HUES64 (cell line): ENCODE measurements around the gene ATP13A3.

Source experiments
- H3K27ac ChIP-seq: 2 replicates; pipeline ENCODE4 v1.7.0; 2013; ENCODE audit warnings: low read depth, low read length, inconsistent platforms
- H3K27me3 ChIP-seq: 2 replicates; pipeline ENCODE4 v1.6.1; 2013; ENCODE audit warnings: mild to moderate bottlenecking, low read length; ENCODE audit not compliant: insufficient read depth
- H3K36me3 ChIP-seq: 2 replicates; pipeline ENCODE4 v1.6.1; 2013; ENCODE audit warnings: mild to moderate bottlenecking, low read length; ENCODE audit not compliant: insufficient read depth
- H3K4me1 ChIP-seq: 2 replicates; pipeline ENCODE4 v1.6.1; 2013; ENCODE audit warnings: mild to moderate bottlenecking, low read length, moderate library complexity; ENCODE audit not compliant: insufficient read depth
- H3K4me3 ChIP-seq: 2 replicates; pipeline ENCODE4 v1.5.1; 2013; ENCODE audit warnings: mild to moderate bottlenecking, low read length, moderate library complexity
- H3K9ac ChIP-seq: 2 replicates; pipeline ENCODE4 v1.6.1; 2013; ENCODE audit warnings: mild to moderate bottlenecking, low read depth, low read length
- H3K9me3 ChIP-seq: 2 replicates; pipeline ENCODE4 v1.6.1; 2013; ENCODE audit warnings: low read depth, low read length; ENCODE audit not compliant: insufficient read depth
- WGBS: fragments of 150-250, 120-280 bp; methylation state at CpG from one replicate; pipeline ENCODE4 v1.1.7; 2013; ENCODE audit warnings: missing lambda C conversion rate; 5-methylcytosine and 5-hydroxymethylcytosine counted together

The ATP13A3 gene

DNA sequence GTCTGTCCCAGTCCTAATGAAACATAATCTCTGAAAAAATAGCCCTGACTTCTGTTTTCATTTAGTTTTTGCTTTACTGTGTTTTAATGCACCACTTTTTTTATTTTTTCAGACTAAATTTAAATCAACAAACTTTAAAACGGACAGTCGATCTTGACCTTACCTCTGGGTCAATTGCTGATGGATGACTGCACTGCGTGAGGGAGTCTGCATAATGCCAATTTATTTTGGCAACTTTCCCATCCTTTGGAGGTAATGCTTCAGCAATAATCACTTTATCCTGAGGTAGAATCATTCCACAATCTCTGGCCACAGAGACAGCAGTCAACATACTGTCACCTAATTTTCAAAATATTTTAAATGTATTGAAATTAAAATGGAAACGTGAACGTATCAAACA, 55.2 kb downstream of the ATP13A3 start:
- Histone ChIP-seq H3K9ac (no peak overlapping the region), H3K4me3 (no peak overlapping the region), H3K36me3 (peaks cover 95% of the 10 kb centered on the region), H3K27ac (no peak overlapping the region), H3K27me3 (no peaks in the 10 kb centered on the region), H3K9me3 (no peaks in the 10 kb centered on the region), H3K4me1 (no peaks in the 10 kb centered on the region)
- 95% methylated on average over 5 of the region's 5 CpGs for WGBS

DNA sequence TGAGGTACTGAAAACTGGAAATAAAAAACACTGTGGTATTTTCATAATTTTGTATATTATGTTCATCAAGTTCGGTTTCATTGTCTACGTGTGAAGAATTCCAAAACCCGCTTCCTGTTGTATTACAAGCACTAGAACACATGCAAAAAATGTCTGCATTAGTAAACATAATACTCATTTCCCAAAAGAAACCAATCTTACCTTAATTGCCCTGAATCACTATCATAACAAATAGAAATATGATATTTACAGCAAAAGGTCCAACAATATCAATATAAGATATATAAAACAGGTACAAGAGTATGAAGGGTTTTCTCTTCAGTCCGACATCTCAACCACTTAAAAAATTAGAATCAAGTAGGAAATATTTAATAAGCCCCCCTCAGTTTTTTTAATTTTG, 61.4 kb downstream of the ATP13A3 start:
- H3K27ac ChIP-seq = no peak overlapping the region
- 99% methylated on average over 3 of the region's 4 CpGs for WGBS
- peaks cover 91% of the 10 kb centered on the region for H3K36me3 ChIP-seq
- H3K4me1 ChIP-seq = no peaks in the 10 kb centered on the region
- H3K4me3 ChIP-seq = no peak overlapping the region
- H3K9me3 ChIP-seq = no peaks in the 10 kb centered on the region
- no peaks in the 10 kb centered on the region for H3K27me3 ChIP-seq
- H3K9ac ChIP-seq = no peak overlapping the region

GRCh38 chr3:194424953-194425352, 61.8 kb downstream of the ATP13A3 start:
- no peaks in the 10 kb centered on the region for H3K9me3 ChIP-seq
- WGBS = 94% methylated on average over 6 of the region's 7 CpGs
- no peak overlapping the region for H3K27ac ChIP-seq
- H3K36me3 ChIP-seq = peaks cover 91% of the 10 kb centered on the region
- H3K4me3 ChIP-seq = no peak overlapping the region
- H3K9ac ChIP-seq = no peak overlapping the region
- H3K4me1 ChIP-seq = no peaks in the 10 kb centered on the region
- H3K27me3 ChIP-seq = no peaks in the 10 kb centered on the region

DNA sequence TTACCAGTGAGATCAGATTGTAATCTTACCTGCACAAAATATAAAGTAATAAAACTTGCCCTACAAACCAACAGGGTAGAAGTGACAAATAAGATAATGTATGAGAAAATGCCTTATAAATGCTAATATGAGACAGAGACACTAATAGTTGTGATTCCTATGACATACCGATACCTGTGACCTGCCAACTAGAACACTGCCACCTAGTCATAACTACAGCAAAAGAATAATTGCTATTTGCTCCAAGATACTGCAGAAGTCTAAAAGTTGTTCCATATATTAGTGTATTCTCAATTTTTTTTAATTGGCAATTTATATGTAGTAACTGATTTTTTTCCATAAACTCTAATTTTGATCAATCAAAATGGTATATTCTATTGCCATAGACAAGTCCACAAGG, 62.4 kb downstream of the ATP13A3 start:
- Histone ChIP-seq H3K4me3 (no peak overlapping the region), H3K36me3 (peaks cover 91% of the 10 kb centered on the region)
- 100% methylated on average over 1 of the region's 1 CpG for WGBS

DNA sequence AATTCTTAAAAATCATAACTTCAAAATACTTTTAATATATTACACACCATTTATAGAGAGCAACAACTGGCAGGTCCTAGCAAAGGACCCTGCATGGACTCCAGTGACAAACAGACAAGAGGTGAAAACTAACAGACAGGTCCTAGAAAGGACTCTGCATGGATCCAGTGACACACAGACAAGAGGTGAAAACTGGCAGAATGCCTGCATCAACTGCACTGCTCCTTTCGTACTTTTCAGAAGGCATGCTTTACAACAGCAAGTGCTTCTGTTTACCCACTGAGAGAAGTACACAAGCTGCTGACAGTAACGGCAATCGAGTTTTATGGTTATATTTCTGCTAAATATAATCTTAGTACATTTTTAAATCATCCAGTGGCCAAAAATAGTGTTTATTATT, 63.5 kb downstream of the ATP13A3 start:
- Histone ChIP-seq H3K9me3 (no peaks in the 10 kb centered on the region), H3K27ac (no peak overlapping the region), H3K27me3 (no peaks in the 10 kb centered on the region), H3K4me3 (no peak overlapping the region), H3K36me3 (peaks cover 91% of the 10 kb centered on the region), H3K9ac (no peak overlapping the region), H3K4me1 (no peaks in the 10 kb centered on the region)
- WGBS = 95% methylated on average over 1 of the region's 3 CpGs

More for the DNA sequence above, 62.4 kb downstream of the ATP13A3 start:
- no peaks in the 10 kb centered on the region for H3K4me1 ChIP-seq
- no peak overlapping the region for H3K27ac ChIP-seq
- H3K9me3 ChIP-seq = no peaks in the 10 kb centered on the region
- H3K9ac ChIP-seq = no peak overlapping the region
- H3K27me3 ChIP-seq = no peaks in the 10 kb centered on the region

DNA sequence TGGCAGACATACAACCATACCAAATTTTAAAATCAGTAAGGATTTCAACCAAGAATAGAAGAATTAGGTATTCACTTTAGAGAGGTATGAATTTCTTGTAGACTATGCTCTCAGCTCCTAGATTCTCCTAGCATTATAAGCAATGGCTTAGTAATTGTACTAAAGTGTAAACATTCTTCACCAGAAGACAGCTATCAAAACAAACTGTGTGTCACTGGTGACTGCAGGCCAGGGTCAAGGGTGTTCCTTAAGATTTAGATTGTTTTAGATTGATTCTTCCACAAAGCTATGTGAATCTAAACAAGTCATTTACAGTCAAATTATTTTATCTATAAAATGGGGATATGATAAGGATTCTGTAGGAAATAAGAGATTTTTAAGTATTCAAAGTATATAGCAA, 64.6 kb downstream of the ATP13A3 start:
- no peaks in the 10 kb centered on the region for H3K27me3 ChIP-seq
- H3K4me1 ChIP-seq = no peaks in the 10 kb centered on the region
- H3K27ac ChIP-seq = no peak overlapping the region
- H3K9me3 ChIP-seq = no peaks in the 10 kb centered on the region
- H3K9ac ChIP-seq = no peak overlapping the region
- peaks cover 82% of the 10 kb centered on the region for H3K36me3 ChIP-seq
- H3K4me3 ChIP-seq = no peak overlapping the region

- Histone ChIP-seq H3K27ac (no peak overlapping the region), H3K9me3 (no peaks in the 10 kb centered on the region), H3K4me1 (no peaks in the 10 kb centered on the region), H3K27me3 (no peaks in the 10 kb centered on the region), H3K36me3 (peaks cover 54% of the 10 kb centered on the region), H3K4me3 (no peak overlapping the region), H3K9ac (no peak overlapping the region)
- 94% methylated on average over 2 of the region's 2 CpGs for WGBS
These were observed 68.1 kb downstream of the ATP13A3 start for GRCh38 chr3:194418671-194419070.

DNA sequence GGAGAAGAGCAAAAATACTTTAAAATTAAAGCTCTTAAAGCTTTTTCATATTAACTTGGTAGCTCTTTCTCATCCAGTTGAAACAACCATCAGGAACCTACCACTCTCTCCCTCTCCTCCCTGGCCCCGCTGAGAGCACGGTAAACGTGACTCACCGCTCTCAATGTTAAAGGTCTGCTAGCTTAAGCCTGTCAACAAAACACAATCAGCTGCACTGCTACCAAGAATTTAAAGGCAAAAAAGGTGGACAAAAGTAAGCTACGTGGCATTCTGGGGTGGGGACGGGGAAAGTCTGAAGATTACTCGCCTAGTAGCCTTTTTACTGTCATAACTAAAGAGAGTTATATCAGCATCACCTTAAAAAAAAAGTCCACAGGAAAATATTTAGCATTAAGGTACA, 79.4 kb downstream of the ATP13A3 start:
- WGBS = 84% methylated on average over 7 of the region's 7 CpGs
- Histone ChIP-seq H3K9ac (no peak overlapping the region), H3K27ac (no peak overlapping the region), H3K4me3 (no peak overlapping the region), H3K36me3 (peaks cover 41% of the 10 kb centered on the region), H3K9me3 (no peaks in the 10 kb centered on the region), H3K27me3 (no peaks in the 10 kb centered on the region), H3K4me1 (no peaks in the 10 kb centered on the region)

GRCh38 chr3:194405766-194406165, 81.0 kb downstream of the ATP13A3 start:
- no peaks in the 10 kb centered on the region for H3K27me3 ChIP-seq
- WGBS = 90% methylated on average over 2 of the region's 2 CpGs

GRCh38 chr3:194404365-194405140, 82.2 kb downstream of the ATP13A3 start:
- H3K9me3 ChIP-seq = no peaks in the 10 kb centered on the region
- WGBS = 73% methylated on average over 10 of the region's 10 CpGs
- H3K27me3 ChIP-seq = peaks cover 2% of the 10 kb centered on the region
- peaks cover 27% of the 10 kb centered on the region for H3K36me3 ChIP-seq
- no peak overlapping the region for H3K27ac ChIP-seq
- H3K4me1 ChIP-seq = no peaks in the 10 kb centered on the region
- H3K9ac ChIP-seq = no peak overlapping the region
- H3K4me3 ChIP-seq = no peak overlapping the region

More at GRCh38 chr3:194405766-194406165, 81.0 kb downstream of the ATP13A3 start:
- Histone ChIP-seq H3K9ac (no peak overlapping the region), H3K4me3 (no peak overlapping the region), H3K4me1 (no peaks in the 10 kb centered on the region), H3K36me3 (peaks cover 27% of the 10 kb centered on the region), H3K9me3 (no peaks in the 10 kb centered on the region), H3K27ac (no peak overlapping the region)

DNA sequence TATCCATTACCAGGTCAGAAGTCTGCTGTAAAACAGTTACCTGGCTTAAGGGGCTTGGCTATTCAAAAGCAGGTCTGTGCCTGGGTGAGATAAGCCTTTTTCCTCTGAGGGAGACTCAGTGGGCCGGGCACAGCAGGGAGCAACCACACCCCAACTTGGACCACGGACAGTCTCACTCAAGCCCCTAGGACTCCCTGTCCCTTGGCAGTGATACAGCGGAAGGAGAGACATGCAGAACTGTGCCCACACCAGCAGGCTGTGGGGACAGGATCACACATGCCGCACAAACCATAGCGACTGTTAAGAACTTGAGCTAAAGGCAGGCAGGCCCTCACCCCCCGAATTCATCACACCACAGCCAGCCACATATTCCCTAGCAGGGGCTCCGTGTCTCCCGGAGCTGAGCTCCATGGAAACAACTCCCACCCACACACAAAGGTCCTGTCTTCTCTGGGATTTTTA, 84.9 kb downstream of the ATP13A3 start:
- Histone ChIP-seq H3K9ac (no peak overlapping the region), H3K27me3 (peaks cover 29% of the 10 kb centered on the region), H3K36me3 (peaks cover 16% of the 10 kb centered on the region), H3K4me1 (0 out of 2 replicates have a peak, but pooled peaks cover 4% of the 10 kb centered on the region), H3K4me3 (no peak overlapping the region), H3K9me3 (no peaks in the 10 kb centered on the region), H3K27ac (no peak overlapping the region)
- 82% methylated on average over 8 of the region's 8 CpGs for WGBS
